GM18526 (cell line): ENCODE results near the gene A2M.

ENCODE experiments used
- POLR2A ChIP-seq: IDR thresholded peaks from 3 replicates; pipeline ENCODE4 v1.6.1; 2011; ENCODE audit not compliant: insufficient read length; ENCODE audit errors: extremely low read depth

A2M gene

DNA sequence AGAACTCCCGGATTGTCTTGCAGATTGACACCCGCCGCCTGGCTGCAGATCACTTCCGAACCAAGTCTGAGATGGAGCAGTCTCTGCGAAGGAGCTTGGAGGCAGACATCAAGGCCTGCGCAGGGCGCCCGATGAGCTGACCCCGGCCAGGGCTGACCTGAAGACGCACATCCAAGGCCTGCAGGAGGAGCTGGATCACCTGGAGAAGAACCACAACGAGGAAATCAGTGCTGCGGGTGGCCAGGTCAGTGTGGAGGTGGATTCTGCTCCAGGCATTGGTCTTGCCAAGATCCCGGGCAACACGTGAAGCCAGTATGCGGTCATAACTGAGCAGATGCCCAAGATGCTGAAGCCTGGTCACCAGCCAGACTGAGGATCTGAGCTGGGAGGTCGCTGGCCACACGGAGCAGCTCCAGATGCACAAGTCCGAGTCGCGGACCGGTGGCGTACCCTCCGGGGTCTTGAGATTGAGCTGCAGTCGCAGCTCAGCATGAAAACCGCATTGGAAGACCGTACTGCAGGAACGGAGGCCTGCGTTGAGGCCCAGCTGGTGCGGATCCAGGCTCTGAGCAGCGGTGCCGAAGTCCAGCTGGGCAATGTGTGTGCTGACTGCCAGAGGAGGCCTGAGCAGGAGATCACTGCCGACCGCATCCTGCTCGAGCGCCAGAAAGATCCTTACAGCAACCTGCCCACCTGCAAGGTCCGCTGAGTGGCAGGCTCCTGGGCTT is 12.4 kb upstream of the A2M start:
- TF ChIP-seq POLR2A: no peak

DNA sequence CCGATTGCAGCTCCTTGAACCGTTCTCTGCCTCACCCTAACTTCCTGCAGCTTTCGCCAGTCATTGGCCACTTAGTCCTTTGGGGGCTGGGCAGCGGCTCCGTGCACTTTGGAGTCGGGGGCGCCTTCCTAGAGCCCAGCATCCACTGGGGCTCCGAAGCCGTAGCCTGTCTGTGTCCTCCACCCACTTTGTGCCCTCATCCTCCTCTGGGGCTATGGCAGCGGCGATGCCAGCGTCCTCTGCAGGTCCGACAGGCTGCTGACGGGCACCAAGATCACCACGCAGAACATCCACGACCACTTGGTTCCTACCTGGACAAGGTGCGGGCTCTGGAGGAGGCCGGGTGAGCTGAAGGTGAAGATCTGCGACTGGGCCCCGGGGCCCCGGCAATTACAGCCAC is 11.8 kb upstream of the A2M start:
- no peak for TF ChIP-seq POLR2A

DNA sequence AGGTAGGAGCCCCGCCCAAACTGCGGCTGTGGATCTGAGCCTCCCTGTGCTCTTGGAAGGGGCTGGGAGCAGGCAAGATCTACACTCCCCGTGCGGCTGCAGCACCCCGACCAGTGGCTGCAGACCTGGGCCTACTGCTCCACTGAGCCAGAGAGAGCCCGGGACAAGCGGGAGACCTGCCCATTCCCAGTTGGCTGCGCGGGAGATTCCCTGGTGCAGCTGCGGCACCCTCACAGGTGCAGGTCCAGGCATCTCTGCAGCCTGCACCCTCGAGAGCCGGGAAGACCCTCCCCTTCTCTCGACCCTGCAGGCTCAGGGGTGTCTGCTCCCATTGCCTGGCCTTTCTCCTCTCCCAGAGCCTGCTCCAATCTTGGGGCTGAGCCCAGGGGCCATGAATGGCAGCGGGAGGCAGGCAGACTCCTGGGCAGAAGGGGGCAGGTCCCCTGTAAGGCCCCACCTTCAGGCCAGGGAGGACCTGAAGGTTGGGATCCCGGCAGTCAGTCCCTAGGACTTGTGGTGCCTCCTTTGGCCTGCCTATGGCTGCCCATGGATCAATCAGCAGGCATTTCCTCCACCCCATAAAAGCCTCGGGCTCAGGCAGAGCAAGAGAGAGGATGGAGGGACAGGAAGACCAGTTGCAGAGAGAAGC is 8.8 kb upstream of the A2M start:
- TF ChIP-seq POLR2A: no peak

DNA sequence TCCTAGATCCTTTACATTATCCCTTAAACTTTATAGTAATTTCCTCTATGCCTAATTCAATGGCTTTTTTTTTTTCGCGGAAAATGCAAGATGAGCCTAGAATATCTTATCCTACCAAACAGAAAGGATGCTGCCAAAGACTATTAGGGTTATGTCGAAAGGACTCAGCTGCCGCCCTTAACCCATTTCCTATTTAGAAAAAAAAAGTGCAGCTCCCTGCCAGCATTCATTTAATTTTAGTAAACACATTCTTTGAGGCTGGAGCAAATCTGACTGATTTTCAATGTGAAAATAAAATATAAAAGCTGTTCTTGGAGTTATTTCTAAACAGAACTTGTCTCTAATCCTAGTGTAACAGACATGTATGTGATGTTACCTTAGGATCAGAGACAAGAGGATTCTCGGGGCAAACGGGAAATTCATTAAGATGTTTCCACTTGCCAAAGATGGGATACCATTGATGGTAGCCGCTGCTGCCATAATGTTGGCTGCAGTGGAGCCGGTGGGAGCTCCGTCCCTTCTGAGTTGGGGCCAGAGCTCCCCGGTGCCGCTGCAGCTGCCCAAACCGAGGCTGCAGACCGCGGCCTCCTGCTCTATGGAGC is 8.2 kb upstream of the A2M start:
- TF ChIP-seq POLR2A: no peak

DNA sequence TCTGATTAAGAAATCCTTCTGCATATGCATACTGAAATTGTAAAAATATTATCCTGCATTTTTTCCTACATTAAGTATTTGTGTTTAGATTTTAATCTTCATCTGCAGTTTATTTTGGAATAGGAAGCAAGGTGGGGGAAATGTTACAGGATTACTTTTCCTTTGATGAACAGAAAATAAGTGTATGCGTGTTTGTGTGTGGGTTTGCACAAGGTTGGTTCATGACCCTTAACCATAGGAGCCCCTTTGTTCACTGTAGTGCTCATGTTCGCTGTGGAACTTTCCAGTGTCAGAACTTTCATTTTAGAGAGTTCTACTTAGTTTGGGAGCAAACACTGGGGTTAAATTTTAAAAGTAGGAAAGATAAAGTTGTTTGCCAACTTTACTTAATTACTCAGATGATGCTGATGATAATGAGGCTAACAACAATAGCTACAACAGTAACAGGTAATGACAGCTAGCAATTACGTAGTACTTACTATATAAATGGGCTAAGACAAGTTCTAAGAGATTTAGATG is 6.4 kb upstream of the A2M start:
- TF ChIP-seq POLR2A: no peak

DNA sequence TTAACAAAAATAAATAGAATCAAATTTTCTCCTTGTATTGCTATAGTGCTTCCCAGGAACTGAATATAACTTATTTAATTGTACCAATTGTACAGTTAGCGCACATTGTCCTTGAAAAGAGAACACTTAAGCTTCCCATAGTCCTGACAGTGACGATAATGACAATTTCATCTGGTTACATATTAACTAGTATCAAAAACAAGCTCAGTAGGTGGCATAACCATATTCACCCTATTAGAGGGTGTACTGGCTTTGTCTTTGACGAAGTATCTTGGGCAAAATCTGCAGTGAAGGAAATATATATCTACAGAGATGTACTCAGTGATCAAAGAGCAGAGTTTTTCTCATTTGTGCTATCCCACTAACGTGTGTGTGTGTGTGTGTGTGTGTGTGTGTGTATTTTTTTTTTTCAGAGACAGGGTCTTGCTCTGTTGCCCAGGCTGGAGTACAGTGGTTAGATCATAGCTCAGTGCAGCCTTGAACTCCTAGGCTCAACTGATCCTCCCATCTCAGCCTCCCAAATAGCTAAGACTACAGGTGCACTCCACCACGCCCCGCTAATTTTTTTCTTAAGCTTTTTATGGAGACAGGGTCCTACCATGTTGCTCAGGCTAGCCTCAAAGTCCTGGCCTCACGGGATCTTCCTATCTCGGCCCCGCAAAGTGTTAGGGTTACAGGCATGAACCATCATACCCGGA is 4.9 kb upstream of the A2M start:
- no peak for TF ChIP-seq POLR2A

DNA sequence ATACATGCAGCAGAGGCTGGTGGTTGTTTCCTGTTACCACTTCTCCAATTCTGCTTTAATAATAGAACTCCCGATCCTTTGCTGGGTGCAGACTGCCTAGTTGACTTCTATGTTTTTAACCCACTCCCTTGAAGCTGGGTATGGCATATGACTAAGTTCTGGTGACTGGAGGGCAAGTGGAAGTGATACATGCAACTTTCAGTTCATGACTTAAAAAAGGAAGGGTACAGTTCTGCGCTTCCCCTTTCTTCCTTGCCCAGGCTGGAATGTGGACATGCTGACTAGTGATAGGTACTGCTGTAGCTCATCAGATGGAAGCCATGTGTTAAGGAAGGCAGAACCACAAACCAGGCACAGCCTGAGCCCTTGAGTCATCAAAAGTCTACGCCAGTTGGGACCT is 2.4 kb upstream of the A2M start:
- no peak for TF ChIP-seq POLR2A

DNA sequence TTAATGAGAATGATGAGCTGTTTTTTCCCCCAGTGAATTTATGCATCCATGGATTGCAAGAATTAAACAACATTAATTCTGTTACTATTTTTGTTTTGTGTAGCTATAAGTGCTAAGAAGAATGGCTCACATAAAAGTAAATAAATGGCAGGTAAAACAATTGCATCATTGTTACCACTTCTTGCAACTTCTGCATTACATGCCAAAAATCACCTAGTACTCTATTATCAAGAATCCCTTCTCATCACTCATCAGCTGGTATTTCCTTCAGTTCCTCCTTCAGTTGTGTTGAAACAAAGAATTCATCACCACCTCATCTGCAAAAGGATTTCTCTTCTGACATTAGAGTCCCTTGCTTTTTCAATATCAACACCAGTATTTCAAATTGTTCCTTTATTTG is 773 bp downstream of the A2M start:
- no peak for TF ChIP-seq POLR2A

DNA sequence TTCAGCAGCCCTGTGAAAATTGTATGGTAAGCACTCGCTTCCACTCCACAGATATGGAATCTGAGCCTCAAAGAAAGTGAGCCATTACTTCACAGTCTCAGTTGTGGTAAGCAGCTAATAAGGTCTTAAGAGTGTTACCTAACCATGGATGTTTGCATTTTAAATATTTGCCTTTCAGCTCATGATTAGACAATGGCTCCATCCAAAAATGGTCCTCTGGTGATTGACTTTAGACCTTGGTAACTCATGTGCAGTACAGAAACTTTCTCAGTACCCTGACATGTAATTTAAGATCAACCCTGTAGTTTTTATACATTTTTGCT is 1.8 kb downstream of the A2M start:
- TF ChIP-seq POLR2A: no peak

DNA sequence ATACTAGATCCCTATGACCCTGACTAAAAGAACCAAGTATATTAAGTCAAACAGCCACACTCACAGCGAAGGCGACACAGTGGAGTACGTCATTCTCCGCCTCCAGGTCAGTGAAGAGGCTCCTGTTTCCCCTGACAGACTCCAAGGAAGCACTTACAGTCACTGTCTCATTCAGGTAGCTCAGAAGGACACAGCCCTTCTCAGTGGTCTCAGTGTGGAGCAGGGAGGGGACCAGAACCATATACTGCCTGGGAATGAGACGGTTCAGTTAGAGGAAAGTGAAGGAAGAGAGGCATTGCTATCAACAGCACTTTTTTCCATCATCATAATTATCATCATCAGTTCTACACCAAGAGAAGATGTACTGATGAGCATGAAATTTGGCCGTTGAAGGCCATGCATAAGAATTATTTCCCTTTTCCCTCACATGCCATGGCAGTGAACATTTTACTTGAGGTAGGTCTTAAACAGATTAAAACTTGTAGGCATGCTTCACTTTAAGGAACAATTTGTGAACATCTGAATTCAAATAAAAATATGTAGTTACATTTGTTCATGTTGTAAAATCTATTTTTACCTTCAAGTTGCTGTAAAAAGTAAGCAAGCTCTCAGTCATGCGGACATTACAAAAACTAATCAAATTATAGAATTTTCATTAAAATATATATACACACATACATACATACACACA is 2.3 kb downstream of the A2M start:
- no peak for TF ChIP-seq POLR2A

DNA sequence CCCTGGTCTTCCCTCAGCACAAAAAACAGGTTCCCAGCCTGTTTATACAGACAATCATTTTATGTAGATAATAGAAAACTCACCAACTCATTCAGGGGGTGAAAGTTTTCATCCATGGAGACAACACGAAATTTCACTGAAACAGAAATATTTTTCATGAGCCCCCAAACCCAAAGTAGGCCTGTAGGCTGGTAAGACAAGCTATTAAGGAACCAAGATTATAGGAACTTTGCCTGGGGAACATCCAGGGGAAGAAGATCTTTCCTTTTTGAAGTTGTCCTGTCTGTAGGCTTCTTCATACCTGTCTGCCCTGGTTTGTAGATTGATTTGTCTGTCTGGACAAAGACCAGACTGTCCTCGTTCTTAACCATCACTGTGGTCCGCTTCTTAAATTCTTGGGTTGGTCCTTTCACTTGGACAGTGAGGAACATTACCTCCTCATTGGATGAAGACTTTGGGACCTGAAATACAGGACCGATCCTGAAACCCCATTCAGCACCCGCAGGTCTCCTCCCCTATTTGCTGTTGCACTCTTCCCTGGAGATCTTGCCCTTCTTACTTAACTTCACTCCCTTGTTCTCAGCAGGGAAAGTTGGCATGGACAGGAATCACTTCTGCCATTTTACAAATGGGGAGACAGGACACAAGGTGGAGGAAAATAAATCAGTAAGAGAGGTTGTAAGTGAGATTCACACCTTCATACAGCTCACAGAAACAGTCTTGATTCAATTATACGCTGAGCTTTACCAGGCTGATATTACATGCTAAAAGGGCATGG is 3.5 kb downstream of the A2M start:
- TF ChIP-seq POLR2A: no peak

DNA sequence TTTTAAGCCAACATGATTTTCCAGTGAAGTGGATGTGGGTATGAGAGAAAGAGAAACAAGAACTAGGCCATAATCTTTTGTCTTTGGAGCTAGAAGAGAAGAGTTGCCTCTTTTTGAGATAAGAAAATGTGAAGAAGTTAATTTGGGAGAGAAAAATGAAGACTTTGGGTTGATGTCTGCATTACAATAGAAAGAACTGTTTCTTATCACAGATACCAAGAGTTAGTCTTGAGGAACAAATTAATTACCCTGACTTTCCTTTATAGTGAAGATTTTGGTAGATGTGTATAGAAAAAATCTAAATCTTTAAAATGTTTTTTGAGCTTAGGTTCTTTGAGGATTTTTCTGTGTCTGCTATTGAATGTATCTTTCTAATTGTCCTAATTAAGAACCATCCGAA is 4.2 kb downstream of the A2M start:
- TF ChIP-seq POLR2A: no peak

DNA sequence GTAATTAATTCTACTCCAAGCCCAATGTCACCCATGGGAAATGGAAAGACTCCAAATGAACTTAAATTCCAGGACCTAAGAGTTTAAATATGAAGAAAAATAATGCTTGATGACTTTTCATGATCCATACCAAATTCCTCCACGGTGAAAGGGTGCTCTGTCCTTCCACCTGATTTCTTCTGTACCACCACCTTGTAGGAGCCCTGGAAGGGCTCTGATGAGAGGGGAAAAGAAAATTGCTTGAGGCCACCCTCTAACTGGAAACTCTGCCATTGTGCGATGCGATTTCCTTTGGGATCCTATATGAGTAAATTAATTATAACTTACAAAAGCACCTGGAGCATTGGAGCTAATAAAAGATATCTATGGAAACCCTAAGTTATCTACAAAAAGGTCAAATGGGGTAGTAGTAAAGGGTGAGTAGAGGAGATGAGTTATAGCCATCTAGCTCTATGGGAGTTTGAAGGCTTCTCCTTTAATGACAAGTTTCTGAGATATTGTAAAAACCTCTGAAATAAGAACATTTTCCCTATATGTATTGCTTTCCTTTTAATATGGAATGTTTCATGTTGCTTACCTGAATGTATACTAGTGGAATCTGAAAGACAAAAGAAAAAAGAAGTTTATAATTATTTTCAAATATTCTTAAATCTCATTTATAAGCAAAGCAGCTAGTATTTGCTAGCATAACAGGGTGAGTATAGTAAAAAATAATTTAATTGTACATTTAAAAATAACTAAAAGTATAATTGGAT is 5.8 kb downstream of the A2M start:
- no peak for TF ChIP-seq POLR2A

DNA sequence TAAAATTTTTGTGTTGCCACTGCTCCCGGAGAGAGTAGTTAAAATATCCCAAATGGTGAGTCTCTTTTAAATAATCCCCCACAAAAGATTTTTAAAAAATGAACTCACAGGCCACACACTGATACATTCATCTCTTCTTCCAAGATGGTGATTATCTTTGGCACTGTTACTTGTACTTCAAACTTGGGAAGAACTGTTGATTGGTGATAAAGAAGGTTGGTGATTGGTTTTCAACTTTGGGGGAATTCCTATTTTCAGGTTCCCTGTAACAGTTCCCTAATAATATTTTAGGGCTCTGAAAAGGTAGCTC is 6.6 kb downstream of the A2M start:
- TF ChIP-seq POLR2A: no peak
